GM19455 (cell line): Measurements from ENCODE around the gene CD74.

ENCODE experiments used
- ATAC-seq: cut with Tn5 transposase; IDR thresholded peaks from one replicate; pipeline ENCODE4 v1.9.1; 2021; ENCODE audit not compliant: unreplicated experiment

The CD74 gene

GRCh38 chr5:150397782-150398721, 14.7 kb downstream of the CD74 start:
- ATAC-seq: peak; percentile 4

- ATAC-seq: no peak
These were observed 15.4 kb downstream of the CD74 start for GRCh38 chr5:150397146-150397781.

- ATAC-seq: no peak
These were observed 16.4 kb downstream of the CD74 start for GRCh38 chr5:150396267-150396666.

- ATAC-seq: no peak
These were observed 17.1 kb downstream of the CD74 start for GRCh38 chr5:150395688-150395975.

- ATAC-seq: no peak
These were observed 17.6 kb downstream of the CD74 start for GRCh38 chr5:150394912-150395687.

GRCh38 chr5:150394131-150394530, 18.6 kb downstream of the CD74 start:
- no peak for ATAC-seq

DNA sequence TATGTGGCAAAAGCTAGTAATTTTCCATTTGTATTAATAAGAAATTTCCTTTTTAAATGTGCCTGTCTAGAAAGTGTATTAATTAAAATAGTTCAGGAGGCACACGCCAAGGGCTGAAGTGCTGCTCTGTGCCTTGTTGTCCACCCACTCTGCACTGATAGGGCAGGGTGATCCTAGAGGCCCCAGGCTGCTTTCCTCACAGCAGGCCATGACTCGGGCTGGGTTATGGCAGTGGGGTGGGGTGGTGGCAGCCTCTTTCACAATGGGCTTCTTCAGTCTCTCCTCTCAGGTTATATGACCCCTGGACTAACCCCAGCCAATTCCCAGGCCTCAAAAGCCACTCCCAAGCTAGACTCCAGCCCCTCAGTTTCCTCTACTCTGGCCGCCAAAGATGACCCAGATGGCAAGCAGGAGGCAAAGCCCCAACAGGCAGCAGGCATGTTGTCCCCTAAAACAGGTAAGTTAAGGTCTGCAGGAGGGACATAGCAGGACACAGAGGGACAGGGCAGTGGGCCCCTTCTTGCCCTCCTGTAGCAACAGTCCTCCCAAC, 19.5 kb downstream of the CD74 start:
- ATAC-seq: no peak

DNA sequence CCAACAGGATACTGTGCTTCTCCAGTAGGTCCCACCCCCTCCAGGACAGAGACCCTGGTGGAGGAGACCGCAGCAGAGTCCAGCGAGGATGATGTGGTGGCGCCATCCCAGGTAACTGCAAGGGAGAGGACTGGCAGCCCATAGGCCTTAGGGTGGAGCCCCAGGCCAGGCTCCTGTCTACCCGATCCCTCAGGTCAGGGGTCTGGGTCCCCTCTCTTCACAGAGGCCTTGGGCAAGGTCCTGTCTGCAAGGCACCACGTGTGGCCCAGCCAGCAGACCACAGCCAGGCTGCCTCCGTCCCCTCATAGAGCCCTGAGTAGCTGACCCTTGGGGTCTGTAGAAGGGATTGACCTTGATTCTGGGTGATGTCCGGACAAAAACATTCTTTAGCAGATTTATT, 20.0 kb downstream of the CD74 start:
- ATAC-seq: no peak

DNA sequence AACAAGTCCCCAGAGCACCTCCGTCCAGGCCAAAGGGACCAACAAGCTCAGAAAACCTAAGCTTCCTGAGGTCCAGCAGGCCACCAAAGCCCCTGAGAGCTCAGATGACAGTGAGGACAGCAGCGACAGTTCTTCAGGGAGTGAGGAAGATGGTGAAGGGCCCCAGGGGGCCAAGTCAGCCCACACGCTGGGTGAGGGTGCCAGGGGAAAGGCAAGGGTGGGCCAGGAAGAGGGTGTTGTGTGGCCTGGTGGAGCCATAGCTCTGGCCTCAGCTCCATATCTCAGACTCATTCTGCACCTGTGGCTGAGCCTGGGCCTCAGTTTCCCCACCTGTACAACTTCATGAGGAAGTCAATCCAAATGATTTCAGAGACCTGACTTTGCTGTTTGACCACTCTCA, 20.7 kb downstream of the CD74 start:
- no peak for ATAC-seq

GRCh38 chr5:150391064-150391834, 21.5 kb downstream of the CD74 start:
- no peak for ATAC-seq

DNA sequence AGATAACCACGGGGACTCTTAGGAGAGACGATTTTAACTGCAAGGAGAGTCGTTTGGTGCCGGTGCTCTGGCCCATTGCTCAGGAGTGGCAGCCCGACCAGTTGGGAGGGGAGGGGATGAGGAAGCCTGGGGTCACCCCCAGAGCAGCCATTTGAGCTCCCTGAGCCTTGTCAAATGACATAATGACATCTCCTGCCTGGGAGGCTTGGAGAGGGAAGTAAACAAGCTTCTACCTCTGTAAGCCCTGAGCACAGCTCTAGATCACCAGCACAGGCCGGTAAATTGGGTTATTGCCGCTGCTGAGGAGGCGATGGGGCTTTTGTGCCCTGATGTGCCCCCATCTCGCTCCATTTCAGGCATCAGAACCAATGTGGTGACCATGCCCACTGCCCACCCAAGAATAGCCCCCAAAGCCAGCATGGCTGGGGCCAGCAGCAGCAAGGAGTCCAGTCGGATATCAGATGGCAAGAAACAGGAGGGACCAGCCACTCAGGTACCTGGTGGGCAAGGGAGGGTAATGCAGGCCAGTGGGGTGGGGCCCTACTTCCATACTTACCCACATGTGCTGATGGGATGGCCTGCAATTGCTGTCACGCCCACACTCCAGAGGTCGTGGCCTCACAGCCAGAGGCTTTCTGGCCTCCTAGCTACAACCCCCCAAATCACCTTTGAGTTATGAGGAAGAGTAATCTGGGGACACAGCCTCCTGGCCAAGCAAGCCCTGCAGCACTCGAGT, 23.0 kb downstream of the CD74 start:
- ATAC-seq: no peak

- ATAC-seq: no peak
These were observed 26.5 kb downstream of the CD74 start for GRCh38 chr5:150386024-150386855.

GRCh38 chr5:150384701-150385100, 28.0 kb downstream of the CD74 start:
- ATAC-seq: no peak

DNA sequence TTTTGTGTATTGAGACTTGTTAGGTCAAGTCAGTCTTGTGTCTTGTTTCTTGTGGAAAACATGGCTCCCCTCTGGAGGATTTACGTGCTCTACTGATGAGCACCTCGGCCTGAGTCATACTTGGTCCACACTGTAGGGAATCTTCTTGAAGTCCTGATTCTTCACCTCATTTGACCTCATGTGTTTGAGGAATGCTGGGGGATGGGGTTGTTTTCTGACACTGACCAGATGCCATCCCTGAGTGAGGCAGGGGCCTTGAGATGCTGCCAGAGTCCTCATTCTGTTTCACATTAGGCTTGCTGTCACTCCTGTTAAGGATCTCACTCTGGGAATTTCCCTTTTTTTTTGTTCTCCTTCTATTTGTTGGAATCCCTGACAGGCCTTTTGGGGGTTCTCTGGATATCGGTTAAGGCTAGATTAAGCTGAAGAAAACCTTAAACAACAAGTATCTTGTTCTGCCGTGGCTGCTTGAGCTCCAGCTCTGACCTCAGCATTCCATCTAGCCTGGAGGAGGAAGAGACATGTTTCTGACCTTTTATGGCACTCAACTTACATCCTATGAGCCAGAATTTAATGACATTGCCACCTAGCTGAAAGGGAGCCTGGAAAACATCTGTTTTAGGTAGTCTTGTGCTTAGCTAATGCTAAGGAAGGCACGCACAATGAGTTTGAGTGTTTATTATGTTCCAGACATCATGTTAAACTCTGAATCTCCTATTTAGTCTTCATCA, 34.6 kb downstream of the CD74 start:
- no peak for ATAC-seq

GRCh38 chr5:150376799-150377771, 35.6 kb downstream of the CD74 start:
- no peak for ATAC-seq

GRCh38 chr5:150374651-150375050, 38.1 kb downstream of the CD74 start:
- no peak for ATAC-seq

DNA sequence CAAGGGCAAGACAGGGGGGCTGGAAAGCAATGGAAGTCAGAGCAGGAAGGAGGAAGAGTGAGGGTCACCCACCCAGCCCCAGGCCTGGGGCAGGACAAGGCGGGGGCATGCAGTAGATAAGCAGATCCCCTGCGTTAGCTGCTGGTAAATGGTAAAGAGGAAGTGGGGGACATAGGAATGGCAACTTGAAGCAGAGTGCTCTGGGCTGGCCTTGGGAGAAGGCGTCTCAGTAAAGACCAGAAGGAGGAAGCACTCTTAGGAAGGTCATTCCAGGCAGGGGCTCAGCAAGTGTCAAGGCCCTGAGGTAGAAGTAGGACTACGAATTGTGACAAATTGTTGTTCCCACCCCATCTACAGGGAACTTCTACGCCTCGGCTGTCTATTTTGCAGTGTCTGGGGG, 40.1 kb downstream of the CD74 start:
- ATAC-seq: no peak
